Thyroid gland (tissue), 4 donors: ENCODE results near the gene PI16.

Source experiments
- CTCF ChIP-seq, 6 experiments: fragments of 200-600 bp in 3 of 6; fragments of 450-650 bp in 3 of 6; sonication (generic) in 3 of 6; IDR thresholded peaks; one replicate each; pipeline ENCODE4 v1.5.1; 2016 to 2019; ENCODE audit warnings: antibody characterized with exemption in 6 of 6, mild to moderate bottlenecking in 2 of 6, inconsistent platforms in 1 of 6, moderate library complexity in 1 of 6
- POLR2A ChIP-seq, 2 donors: fragments of 450-650 bp; IDR thresholded peaks; one replicate each; pipeline ENCODE4 v1.6.1; 2017; ENCODE audit warnings: antibody characterized with exemption in 2 of 2, mild to moderate bottlenecking in 2 of 2, moderate library complexity in 1 of 2

- peak in 5 of 6 experiments; percentile 2 to 61 (median 44) for TF ChIP-seq CTCF (IDR thresholded peaks at IDR 0.05)
- TF ChIP-seq POLR2A (IDR thresholded peaks at IDR 0.05): no peak
Measured at GRCh38 chr6:36914227-36914794, 40.2 kb upstream of the PI16 start.
